ENCODE measurements around the gene RARB. TPM values are rescaled to one million over a fixed set of nuclear protein-coding genes. Genes with fewer than 3 reads are reported as not detected.

RARB gene
- total and polyA plus RNA-seq, 11 donors, result 4.3 to 21.0 (median 16.3) TPM

DNA sequence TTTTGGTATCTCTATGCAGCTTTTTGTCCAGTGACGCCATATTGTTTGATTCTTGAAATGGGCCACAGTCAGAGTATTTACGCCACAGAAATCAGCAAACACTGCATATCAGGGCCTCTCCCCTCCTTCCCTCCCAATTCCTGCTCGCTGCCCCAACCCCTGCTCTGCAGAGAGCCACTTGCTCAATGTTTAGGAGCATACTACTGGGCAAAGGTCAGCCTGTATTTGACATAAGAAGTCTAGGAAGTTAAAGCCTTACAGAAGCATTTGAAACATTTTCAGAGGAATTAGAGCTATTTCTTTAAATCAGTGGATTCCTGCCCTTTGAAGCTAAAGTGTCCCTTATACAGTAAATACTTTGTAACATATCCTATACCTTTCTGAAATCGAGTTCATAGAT, 17.4 kb upstream of the RARB start:
- no peaks in the 10 kb centered on the region for H3K36me3 ChIP-seq
- DNase-seq, result no peak
- no peaks in the 10 kb centered on the region for H3K4me1 ChIP-seq
- no peak for TF ChIP-seq POLR2A (IDR thresholded peaks at IDR 0.05)
- TF ChIP-seq, protein P1, sequence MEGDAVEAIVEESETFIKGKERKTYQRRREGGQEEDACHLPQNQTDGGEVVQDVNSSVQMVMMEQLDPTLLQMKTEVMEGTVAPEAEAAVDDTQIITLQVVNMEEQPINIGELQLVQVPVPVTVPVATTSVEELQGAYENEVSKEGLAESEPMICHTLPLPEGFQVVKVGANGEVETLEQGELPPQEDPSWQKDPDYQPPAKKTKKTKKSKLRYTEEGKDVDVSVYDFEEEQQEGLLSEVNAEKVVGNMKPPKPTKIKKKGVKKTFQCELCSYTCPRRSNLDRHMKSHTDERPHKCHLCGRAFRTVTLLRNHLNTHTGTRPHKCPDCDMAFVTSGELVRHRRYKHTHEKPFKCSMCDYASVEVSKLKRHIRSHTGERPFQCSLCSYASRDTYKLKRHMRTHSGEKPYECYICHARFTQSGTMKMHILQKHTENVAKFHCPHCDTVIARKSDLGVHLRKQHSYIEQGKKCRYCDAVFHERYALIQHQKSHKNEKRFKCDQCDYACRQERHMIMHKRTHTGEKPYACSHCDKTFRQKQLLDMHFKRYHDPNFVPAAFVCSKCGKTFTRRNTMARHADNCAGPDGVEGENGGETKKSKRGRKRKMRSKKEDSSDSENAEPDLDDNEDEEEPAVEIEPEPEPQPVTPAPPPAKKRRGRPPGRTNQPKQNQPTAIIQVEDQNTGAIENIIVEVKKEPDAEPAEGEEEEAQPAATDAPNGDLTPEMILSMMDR (IDR thresholded peaks at IDR 0.05), result no peak
- WGBS, 4 donors, result 92 to 94% (median 94%) methylated on average over 4 of the region's 4 CpGs
- ATAC-seq, result no peak
- no peaks in the 10 kb centered on the region for H3K9me3 ChIP-seq
- no peaks in the 10 kb centered on the region for H3K27me3 ChIP-seq
- no peak overlapping the region for H3K4me3 ChIP-seq
- no peak overlapping the region for H3K27ac ChIP-seq
- intact Hi-C loops (cut with DNase I), result no loop called here

DNA sequence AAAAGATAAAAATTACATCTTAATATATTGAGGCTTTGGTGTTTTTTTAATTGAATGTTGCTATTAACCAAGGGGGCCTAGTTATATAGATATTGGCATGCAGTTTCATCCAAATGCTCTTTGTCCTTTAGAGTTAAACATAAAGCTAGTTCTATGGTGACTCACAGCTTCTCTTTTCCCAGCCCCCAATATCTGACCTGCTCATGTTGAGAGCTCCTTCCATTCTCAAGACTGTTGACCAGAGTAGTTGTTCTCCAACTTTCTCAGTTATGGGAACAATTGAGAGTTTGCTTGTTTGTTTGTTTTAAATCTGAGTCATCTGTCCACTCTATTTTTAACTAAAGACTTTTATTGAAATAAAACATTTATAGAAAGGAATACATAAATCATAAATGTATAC, 15.8 kb upstream of the RARB start:
- Histone ChIP-seq H3K4me1 (no peaks in the 10 kb centered on the region), H3K27me3 (no peaks in the 10 kb centered on the region), H3K27ac (no peak overlapping the region), H3K36me3 (no peaks in the 10 kb centered on the region), H3K4me3 (no peak overlapping the region), H3K9me3 (peaks cover 0 to 4% (median 0%) of the 10 kb centered on the region in 12 donors)
- DNase-seq (no peak), ATAC-seq (no peak)
- intact Hi-C loops (cut with DNase I), result no loop called here
- TF ChIP-seq, protein P1 (IDR thresholded peaks at IDR 0.05), result no peak
- TF ChIP-seq POLR2A (IDR thresholded peaks at IDR 0.05), result no peak

DNA sequence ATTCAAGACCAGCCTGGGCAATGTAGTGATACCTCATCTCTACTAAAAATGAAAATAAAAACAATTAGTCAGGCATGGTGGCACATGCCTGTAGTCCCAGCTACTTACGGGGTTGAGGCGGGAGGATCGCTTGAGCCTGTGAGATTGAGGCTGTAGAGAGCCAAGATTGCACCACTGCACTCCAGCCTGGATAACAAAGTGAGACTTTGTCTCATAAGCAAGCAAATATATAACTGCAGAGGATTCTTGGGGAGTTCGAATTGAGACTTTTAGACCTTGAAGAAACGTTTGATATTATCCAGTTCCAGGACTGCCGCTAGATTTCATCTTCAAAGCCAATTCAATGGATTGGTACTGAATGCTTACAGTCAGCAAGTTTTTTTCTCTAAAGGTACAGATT, 11.9 kb upstream of the RARB start:
- H3K36me3 ChIP-seq, result no peaks in the 10 kb centered on the region
- intact Hi-C loops (cut with DNase I), result no loop called here
- H3K27me3 ChIP-seq, result no peaks in the 10 kb centered on the region
- DNase-seq, result no peak
- WGBS, 4 donors, result 87 to 94% (median 91%) methylated on average over 6 of the region's 6 CpGs
- ATAC-seq, result no peak
- H3K4me1 ChIP-seq, result no peaks in the 10 kb centered on the region
- peaks cover 0 to 11% (median 0%) of the 10 kb centered on the region in 12 donors for H3K9me3 ChIP-seq
- no peak overlapping the region for H3K27ac ChIP-seq
- no peak overlapping the region for H3K4me3 ChIP-seq
- TF ChIP-seq, protein P1 (IDR thresholded peaks at IDR 0.05), result no peak
- no peak for TF ChIP-seq POLR2A (IDR thresholded peaks at IDR 0.05)

DNA sequence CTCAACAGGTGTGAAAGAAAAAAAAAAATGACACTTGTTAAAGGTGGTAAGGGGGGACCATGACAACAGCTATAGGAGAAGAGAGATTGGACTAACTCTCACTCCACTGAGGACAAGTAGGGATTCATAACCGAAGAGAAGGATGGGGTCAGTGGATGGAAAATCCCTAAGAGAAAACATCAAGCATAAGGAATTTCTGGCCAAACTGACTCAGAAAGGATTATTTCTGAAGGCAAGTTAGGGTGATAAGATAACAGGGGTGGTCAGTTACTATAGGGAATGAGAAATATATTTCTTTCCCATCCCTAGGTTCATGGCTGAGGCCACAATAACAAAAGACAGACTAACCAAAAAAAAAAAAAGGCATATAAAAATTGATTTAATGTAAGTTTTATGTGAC, 9.5 kb upstream of the RARB start:
- no peak for ATAC-seq

More for the DNA sequence above, 9.5 kb upstream of the RARB start:
- peaks cover 0 to 11% (median 0%) of the 10 kb centered on the region in 12 donors for H3K9me3 ChIP-seq
- H3K4me1 ChIP-seq, result no peaks in the 10 kb centered on the region
- WGBS, 4 donors, result 85 to 91% (median 89%) methylated on average over 1 of the region's 1 CpG
- DNase-seq, result no peak
- no peaks in the 10 kb centered on the region for H3K27me3 ChIP-seq
- TF ChIP-seq POLR2A (IDR thresholded peaks at IDR 0.05), result no peak
- TF ChIP-seq, protein P1 (IDR thresholded peaks at IDR 0.05), result no peak
- no peaks in the 10 kb centered on the region for H3K36me3 ChIP-seq
- H3K27ac ChIP-seq, result no peak overlapping the region
- intact Hi-C loops (cut with DNase I), result no loop called here
- H3K4me3 ChIP-seq, result no peak overlapping the region
